DMS79 treated with DMSO at 0.1 percent for 48 hours (cell line): ENCODE results near the gene GIN1.
A peak's percentile ranks its signal among the peaks of the same experiment; 100 is the strongest.
"Not testable (repeated sequence)": the region's sequence is repeated elsewhere in the genome, so short reads cannot be mapped to it uniquely, and the experiment has no call there.

Experiments
- DNase-seq: peaks from one replicate; lab custom pipeline; 2025; lab: John Stamatoyannopoulos, UW

GIN1 gene

GRCh38 chr5:103109277-103109676, 10.7 kb downstream of the GIN1 start:
- DNase-seq = no peak

DNA sequence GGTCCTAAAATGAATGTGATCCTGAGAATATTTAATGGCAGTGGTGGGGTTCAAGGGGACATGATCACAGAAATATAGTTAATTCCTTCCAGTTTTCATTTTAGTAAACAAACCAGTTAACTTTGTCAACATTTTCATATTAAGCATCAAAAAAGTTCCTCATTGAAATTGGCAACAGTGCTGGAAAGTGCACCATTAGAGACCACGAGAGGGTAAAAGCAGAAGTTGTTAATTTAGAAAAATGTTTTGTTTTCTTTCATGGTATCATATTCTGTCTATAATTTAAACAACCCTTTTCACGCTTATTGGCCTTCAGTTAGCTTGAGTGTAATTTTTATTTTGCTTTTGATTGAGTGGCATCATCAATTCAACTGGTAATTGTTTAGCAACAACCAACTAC, 11.9 kb downstream of the GIN1 start:
- no peak for DNase-seq

- no peak for DNase-seq
Measured at GRCh38 chr5:103102234-103102633, 17.7 kb downstream of the GIN1 start.

GRCh38 chr5:103101079-103101750, 18.7 kb downstream of the GIN1 start:
- DNase-seq = no peak

- no peak for DNase-seq
Measured at GRCh38 chr5:103098993-103099392, 20.9 kb downstream of the GIN1 start.

DNA sequence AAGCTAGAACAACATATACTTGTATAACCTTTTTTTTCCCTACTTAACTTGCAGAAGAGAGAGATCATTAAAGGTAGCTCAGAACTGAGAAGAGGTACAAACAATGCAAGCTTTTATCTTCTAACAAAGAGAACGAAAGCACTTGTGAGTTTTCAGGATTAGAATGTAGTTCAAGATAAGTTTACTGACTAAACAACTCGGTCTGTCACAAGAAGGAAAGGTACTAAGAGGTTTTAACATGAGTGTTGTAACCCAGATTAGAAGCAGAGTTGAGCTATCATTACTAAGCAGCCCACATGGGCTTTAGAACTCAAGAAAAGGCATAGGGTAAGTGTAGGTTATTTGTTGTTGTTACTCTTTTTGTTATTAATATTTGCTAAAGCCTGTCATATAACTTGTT, 25.2 kb downstream of the GIN1 start:
- no peak for DNase-seq

DNA sequence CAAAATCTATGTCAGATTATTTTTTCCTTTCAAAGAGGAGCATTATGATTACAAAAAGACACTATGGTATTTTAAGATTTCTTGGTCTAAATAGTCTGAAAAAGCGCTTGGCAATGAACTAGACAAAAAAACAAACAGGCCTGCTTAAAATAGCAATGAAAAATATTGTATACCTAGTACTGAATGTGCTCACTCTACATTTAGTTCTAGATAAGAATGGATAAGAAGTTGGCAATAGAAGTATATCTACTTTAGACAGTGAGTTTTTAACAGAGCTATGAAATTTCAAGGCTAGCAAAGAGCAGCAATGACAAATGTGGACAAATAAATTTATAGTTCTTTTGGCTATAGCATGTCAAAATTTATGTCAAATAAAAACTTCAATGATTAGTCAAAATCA, 26.2 kb downstream of the GIN1 start:
- DNase-seq = no peak

DNA sequence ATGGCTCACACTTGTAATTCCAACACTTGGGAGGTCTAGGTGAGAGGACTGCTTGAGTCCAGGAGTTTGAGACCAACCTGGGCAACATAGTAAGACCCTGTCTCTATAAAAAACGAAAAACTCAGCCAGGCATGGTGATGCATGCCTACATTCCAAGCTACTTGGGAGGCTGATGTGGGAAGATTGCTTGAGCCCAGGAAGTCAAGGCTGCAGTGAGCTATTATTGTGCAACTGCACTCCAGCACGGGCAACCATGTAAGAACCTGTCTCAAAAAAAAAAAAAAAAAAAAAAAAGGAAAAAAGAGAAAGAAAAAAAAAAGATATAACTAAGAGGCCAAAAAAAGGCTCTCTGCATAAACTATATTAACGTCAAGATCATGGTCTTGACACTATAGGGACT, 27.3 kb downstream of the GIN1 start:
- no peak for DNase-seq

DNA sequence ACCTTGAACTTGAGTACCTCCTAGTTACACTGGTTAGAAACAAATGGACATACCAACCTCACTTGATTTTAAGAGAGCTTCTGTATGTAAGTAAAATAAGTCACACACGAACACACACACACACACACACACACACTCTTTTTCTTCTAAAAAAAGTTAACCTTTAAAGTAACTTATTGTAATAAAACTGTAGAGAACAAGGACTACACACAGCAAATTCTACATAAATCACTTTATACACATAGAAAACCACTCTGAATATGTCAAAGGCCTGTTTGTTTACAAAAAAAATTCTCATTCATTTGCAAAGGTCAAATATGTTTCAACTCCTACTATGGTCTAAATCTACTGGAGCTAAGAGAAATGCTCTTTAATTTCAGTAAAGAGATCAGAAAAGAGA, 29.1 kb downstream of the GIN1 start:
- DNase-seq = no peak

DNA sequence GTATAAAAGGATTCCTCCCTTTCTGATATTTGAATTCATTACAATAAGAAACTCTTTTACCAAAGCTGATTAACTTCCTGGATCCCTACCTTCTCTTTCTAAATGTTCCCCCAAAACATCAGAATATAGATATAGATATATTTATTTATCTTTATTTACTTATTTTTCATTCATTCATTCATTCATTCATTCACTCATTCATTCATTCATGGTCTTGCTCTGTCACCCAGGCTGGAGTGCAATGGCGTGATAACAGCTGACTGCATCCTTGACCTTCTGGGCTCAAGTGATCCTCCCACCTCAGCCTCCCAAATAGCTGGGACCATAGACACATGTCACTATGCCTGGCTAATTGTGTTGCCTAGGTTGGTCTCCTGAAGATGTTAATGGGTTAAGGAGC, 30.7 kb downstream of the GIN1 start:
- DNase-seq = no peak

DNA sequence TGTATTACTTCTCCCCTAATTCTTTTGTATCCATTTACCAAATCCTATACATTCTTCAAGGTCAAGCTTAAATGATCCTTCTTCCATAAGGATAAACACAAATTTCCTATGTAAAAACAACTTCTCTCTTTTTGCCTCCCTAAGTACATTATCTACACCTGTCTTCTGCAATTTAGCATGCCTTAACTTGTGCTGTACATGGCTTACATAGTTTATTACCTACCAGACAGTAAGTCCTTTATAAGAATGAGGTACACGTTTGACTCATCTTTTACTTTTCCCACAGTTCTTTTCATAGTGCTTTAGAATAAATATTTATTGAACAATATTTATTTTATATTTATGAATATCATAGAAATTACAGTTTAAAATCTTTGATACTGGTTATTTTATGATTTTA, 33.4 kb downstream of the GIN1 start:
- DNase-seq = no peak

- DNase-seq = no peak
Measured at GRCh38 chr5:103079796-103080195, 40.1 kb downstream of the GIN1 start.

- DNase-seq = no peak
Measured at GRCh38 chr5:103075442-103075841, 44.5 kb downstream of the GIN1 start.

DNA sequence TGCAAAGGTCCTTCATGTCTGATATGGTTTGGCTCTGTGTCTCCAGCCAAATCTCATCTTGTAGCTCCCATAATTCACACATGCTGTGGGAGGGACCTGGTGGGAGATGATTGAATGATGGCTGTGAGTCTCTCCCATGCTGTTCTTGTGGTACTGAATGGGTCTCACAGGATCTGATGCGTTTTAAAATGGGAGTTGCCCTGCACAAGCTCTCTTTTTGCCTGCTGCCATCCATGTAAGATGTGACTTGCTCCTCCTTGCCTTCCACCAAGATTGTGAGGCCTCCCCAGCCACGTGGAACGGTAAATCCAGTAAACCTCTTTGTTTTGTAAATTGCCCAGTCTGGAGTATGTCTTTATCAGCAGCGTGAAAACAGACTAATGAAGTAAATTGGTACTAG, 46.4 kb downstream of the GIN1 start:
- DNase-seq = not testable (repeated sequence)

- DNase-seq = no peak
Measured at GRCh38 chr5:103066326-103066725, 53.6 kb downstream of the GIN1 start.

DNA sequence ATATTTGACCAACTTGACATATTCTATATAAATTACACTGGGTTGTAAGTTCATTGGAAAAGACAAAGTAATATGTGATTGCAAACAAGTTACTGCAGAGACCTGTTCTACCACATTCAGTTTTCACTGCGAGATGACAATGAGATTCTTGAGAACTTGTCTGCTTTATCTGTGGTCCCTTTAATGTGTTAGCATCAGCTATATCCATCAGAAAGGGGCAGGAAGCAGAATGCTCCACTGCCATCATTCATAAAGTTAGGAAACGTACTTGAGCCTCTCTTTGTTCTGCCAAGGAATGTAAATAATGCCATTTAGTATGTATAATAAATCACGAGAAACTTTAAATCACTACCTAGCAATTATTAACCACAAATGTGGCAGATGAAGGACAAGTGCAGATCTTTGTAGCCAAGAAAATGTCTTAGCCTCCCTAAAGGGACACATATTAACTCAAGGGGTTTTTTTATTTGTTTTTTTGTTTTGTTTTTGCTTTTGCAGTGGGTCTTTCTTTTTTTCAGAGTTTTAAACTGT, 59.4 kb downstream of the GIN1 start:
- no peak for DNase-seq

GRCh38 chr5:103059525-103059924, 60.4 kb downstream of the GIN1 start:
- DNase-seq = no peak

DNA sequence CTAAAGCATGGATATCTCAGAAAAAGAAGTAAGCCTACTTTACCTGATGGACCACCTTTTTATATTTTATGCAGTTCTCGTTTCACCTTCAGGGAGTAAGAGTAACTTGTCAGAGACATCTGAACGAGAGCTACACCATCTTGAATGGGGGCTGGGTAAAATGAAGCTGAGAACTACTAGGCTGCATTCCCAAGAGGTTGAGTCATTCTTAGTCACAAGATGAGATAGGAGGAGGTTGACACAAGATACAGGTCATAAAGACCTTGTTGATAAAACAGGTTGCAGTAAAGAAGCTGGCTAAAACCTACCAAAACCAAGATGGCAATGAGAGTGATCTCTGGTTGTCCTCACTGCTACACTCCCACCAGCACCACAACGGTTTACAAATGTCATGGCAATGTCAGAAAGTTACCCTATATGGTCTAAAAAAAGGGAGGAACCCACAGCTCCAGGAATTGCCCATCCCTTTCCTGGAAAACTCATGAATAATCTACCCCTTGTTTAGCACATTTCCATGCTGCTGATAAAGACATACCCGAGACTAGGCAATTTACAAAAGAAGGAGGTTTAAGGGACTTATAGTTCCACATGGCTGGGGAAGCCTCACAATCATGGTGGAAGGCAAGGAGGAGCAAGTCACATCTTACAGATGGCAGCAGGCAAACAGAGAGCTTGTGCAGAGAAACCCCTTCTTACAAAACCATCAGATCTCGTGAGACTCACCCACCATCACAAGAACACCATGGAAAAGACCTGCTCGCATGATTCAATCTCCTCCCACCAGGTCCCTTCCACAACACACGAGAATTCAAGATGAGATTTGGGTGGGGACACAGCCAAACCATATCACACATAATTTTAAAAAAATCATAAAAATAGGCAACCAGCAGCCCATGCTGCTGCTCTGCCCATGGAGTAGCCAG, 62.5 kb downstream of the GIN1 start:
- no peak for DNase-seq

DNA sequence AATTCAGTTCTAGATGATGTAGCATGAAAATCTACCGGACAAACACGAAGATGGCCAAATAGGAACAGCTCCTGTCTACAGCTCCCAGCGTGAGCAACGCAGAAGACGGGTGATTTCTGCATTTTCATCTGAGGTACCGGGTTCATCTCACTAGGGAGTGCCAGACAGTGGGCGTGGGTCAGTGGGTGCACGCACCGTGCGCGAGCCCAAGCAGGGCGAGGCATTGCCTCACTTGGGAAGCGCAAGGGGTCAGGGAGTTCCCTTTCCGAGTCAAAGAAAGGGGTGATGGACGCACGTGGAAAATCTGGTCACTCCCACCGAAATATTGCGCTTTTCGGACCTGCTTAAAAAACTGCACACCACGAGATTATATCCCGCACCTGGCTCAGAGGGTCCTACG, 73.2 kb downstream of the GIN1 start:
- not testable (repeated sequence) for DNase-seq

DNA sequence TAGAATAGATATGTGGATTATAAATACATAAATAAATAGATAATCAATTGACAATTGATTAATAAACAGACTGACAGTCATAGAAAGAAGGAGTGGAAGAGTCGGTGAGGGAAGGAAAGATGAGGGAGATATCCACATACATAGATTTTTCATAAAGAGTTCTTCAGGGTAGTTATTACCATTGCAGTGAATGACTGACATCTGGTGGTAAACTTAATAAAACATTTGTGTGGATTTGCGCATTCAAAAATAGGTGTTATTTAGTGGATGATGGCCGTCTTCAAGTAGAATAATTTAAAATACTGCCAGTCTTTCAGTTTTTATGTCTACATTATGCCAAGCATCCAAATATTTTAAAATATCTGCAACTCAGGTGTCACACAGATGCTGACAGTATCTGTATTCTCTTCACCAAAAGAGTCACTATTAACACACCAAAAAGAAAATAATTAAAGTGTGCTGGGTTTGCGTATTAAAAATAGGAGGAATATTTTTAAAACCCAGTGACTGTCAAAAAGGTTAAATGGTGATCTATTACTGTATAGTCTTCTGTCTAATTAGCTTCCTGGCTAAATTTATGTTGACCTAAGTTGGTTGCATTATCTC, 78.8 kb downstream of the GIN1 start:
- DNase-seq = peak; percentile 46

- DNase-seq = no peak
Measured at GRCh38 chr5:103037673-103038455, 82.1 kb downstream of the GIN1 start.

- DNase-seq = no peak
Measured at GRCh38 chr5:103036601-103037000, 83.3 kb downstream of the GIN1 start.
